ENCODE results near the gene EEF2K. TPM values are rescaled to one million over a fixed set of nuclear protein-coding genes. Genes with fewer than 3 reads are reported as not detected.

The EEF2K gene
- total and polyA plus RNA-seq, 2 of the 13 experiments (the other 11 are each of a cell fraction or from before 2014, with no cell fraction given): 22.0 to 23.8 TPM

DNA sequence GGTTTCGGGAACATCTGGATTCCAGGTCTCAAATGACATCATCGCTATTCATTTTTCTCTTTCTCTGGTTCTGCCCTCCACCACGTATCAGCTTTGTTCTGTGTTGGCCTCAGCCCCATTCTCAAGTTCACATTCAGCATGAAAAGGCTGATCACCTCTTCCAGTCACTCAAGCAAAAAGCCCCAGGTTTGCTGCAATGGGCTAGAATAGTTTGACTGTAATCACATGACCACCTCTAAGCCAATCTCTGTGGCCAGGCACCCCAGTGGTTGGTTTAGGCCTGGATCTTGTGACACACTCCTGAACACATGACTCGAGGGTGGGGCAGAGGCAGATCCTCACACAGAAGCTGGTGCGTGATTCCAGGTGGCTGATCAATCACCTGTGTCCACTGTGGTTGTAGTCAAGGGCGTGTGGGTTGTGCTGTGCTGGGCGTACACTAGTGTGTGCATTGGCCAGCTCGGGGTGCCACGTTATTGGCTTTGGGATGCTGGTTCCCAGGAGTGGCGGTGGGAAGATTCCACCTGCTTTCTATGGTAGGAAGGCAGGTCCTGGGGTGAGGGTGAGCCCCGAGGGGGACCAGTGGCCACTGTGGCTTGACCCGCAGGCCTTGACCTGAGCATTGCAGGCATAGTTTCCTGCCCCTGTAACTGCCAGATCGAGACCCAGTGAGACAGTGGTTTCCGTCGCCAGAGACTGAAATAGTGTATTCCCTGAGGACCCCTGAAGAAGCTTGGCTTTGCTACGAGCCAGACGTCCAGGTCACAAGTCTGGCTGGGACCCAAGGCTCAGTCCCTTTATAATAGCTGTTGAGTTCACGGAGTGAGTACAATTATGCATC, 12.0 kb downstream of the EEF2K start:
- in situ Hi-C loops (cut with HindIII; ENCODE audit: extremely low pct_ligation_motif_present, low pct_unique_long_range_greater_than_20kb) (no loop called here), intact Hi-C loops (cut with micrococcal nuclease; ENCODE audit: unreplicated experiment) (no loop called here)
- Histone ChIP-seq H2AFZ (ENCODE audit: low read length) (no peak overlapping the region), H3K4me1 (ENCODE audit: insufficient read depth, low read length) (peaks cover 23% of the 10 kb centered on the region), H3K27me3 (ENCODE audit: control insufficient read depth in 1 of 2, insufficient read depth in 2 of 2, low read length in 2 of 2) (no peaks in the 10 kb centered on the region), H3K9ac (ENCODE audit: insufficient read depth, low read depth, low read length) (no peak overlapping the region), H3K4me3 (replicated peaks in 1 of 3; ENCODE audit: insufficient read depth in 1 of 3, low read depth in 2 of 3, low read length in 3 of 3) (no peak overlapping the region), H3K79me2 (ENCODE audit: insufficient read depth, low read length) (peaks cover 12% of the 10 kb centered on the region), H3K27ac (ENCODE audit: extremely low read length, insufficient read depth, low read length) (no peak overlapping the region), H3K9me3 (ENCODE audit: low read length) (no peaks in the 10 kb centered on the region), H4K20me1 (ENCODE audit: insufficient read depth, low read length) (no peaks in the 10 kb centered on the region), H3K4me2 (ENCODE audit: low read depth, low read length) (no peak overlapping the region), H3K36me3 (replicated peaks in 1 of 2; ENCODE audit: control insufficient read depth in 1 of 2, insufficient read depth in 2 of 2, low read length in 2 of 2) (peaks cover 11 to 38% of the 10 kb centered on the region in 2 experiments)
- ATAC-seq (peak; percentile 51), DNase-seq (ENCODE audit: low spot score) (no peak), FAIRE-seq (no peak)
- POLR2A ChIA-PET: interaction anchor here (0.7 to 3.4 kb wide), 4 partner anchors 9 to 27 kb away, joined by 4 to 9 read pairs (median 4); no protein-coding TSS in a partner anchor
- BruUV-seq (replicated peaks): no TSS peak
- CTCF ChIA-PET (ENCODE audit: low intra/inter-chr PET ratio, low total read pairs): no interaction called here
- WGBS (ENCODE audit: low lambda C conversion rate): 98% methylated on average over 18 of the region's 18 CpGs
- no peak for TF ChIP-seq ZSCAN22 (CRISPR knock-in tag; IDR thresholded peaks at IDR 0.05)
- TF ChIP-seq NFYC (CRISPR knock-in tag; IDR thresholded peaks at IDR 0.05): 0 out of 2 replicates have a peak, but pooled peaks have one; percentile 25
- no peak for TF ChIP-seq EHMT2 (IDR thresholded peaks at IDR 0.05; ENCODE audit: borderline replicate concordance, low read depth, low read length)
- TF ChIP-seq, protein P1, sequence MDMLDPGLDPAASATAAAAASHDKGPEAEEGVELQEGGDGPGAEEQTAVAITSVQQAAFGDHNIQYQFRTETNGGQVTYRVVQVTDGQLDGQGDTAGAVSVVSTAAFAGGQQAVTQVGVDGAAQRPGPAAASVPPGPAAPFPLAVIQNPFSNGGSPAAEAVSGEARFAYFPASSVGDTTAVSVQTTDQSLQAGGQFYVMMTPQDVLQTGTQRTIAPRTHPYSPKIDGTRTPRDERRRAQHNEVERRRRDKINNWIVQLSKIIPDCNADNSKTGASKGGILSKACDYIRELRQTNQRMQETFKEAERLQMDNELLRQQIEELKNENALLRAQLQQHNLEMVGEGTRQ (IDR thresholded peaks at IDR 0.05; ENCODE audit: low read depth, low read length): peak; percentile 65
- TF ChIP-seq, protein P1 (CRISPR knock-in tag; IDR thresholded peaks at IDR 0.05; ENCODE audit: borderline replicate concordance): peak; percentile 56; the same call in 1 of the 2 replicates
- TF ChIP-seq ZNF550 (CRISPR knock-in tag; IDR thresholded peaks at IDR 0.05; ENCODE audit: borderline replicate concordance): 0 out of 2 replicates have a peak, but pooled peaks have one; percentile 26
- TF ChIP-seq ZNF687 (CRISPR knock-in tag; IDR thresholded peaks at IDR 0.05): peak; percentile 37; the same call in 1 of the 2 replicates
- TF ChIP-seq ZNF768 (CRISPR knock-in tag; IDR thresholded peaks at IDR 0.05): peak; percentile 21; the same call in 1 of the 2 replicates
- no peak for TF ChIP-seq KDM5B (CRISPR knock-in tag; IDR thresholded peaks at IDR 0.05; ENCODE audit: borderline replicate concordance)
- TF ChIP-seq ZFP1 (CRISPR knock-in tag; IDR thresholded peaks at IDR 0.05): no peak
- TF ChIP-seq ZBTB38 (CRISPR knock-in tag; IDR thresholded peaks at IDR 0.05): peak; percentile 39; the same call in 1 of the 2 replicates
- peak; percentile 94 for TF ChIP-seq ATF7 (IDR thresholded peaks at IDR 0.05)
- no peak for TF ChIP-seq ATF7 (CRISPR knock-in tag; IDR thresholded peaks at IDR 0.05)
- 0 out of 2 replicates have a peak, but pooled peaks have one; percentile 28 for TF ChIP-seq ZNF724P (CRISPR knock-in tag; IDR thresholded peaks at IDR 0.05; ENCODE audit: borderline replicate concordance)
- TF ChIP-seq, protein P2, sequence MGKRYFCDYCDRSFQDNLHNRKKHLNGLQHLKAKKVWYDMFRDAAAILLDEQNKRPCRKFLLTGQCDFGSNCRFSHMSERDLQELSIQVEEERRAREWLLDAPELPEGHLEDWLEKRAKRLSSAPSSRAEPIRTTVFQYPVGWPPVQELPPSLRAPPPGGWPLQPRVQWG (CRISPR knock-in tag; IDR thresholded peaks at IDR 0.05; ENCODE audit: borderline replicate concordance, low read depth): no peak
- peak; percentile 44; the same call in 1 of the 2 replicates for TF ChIP-seq NFYB (CRISPR knock-in tag; IDR thresholded peaks at IDR 0.05)
- TF ChIP-seq NFIB (CRISPR knock-in tag; IDR thresholded peaks at IDR 0.05; ENCODE audit: borderline replicate concordance): 0 out of 2 replicates have a peak, but pooled peaks have one; percentile 50

Data from HepG2 (cell line).